Measurements from ENCODE around the gene PPP1R3F.
"Not testable (repeated sequence)": the region's sequence is repeated elsewhere in the genome, so short reads cannot be mapped to it uniquely, and the experiment has no call there.

The PPP1R3F gene

GRCh38 chrX:49273181-49273727 lies 3.7 kb downstream of the PPP1R3F start:
- DNase-seq (ENCODE audit: insufficient read length, low spot score) (no peak), FAIRE-seq (no peak)
- no peak for TF ChIP-seq POLR2A (IDR thresholded peaks at IDR 0.05; ENCODE audit: low read depth, low read length)

- DNase-seq (ENCODE audit: insufficient read length, low spot score), result no peak
- TF ChIP-seq POLR2A (IDR thresholded peaks at IDR 0.05; ENCODE audit: low read depth, low read length), result no peak
- FAIRE-seq, result no peak
Observed at GRCh38 chrX:49276207-49276606, 6.6 kb downstream of the PPP1R3F start.

- TF ChIP-seq POLR2A (IDR thresholded peaks at IDR 0.05; ENCODE audit: low read depth, low read length), result no peak
- no peak for DNase-seq (ENCODE audit: insufficient read length, low spot score)
- FAIRE-seq, result no peak
Observed at GRCh38 chrX:49276671-49277534, 7.3 kb downstream of the PPP1R3F start.

- DNase-seq (ENCODE audit: insufficient read length, low spot score), result no peak
- TF ChIP-seq POLR2A (IDR thresholded peaks at IDR 0.05; ENCODE audit: low read depth, low read length), result no peak
- no peak for FAIRE-seq
Observed at GRCh38 chrX:49277535-49277830, 7.9 kb downstream of the PPP1R3F start.

GRCh38 chrX:49278081-49278480 lies 8.5 kb downstream of the PPP1R3F start:
- no peak for DNase-seq (ENCODE audit: insufficient read length, low spot score)
- TF ChIP-seq POLR2A (IDR thresholded peaks at IDR 0.05; ENCODE audit: low read depth, low read length), result no peak
- no peak for FAIRE-seq

- TF ChIP-seq POLR2A (IDR thresholded peaks at IDR 0.05; ENCODE audit: low read depth, low read length), result no peak
- FAIRE-seq (no peak), DNase-seq (ENCODE audit: insufficient read length, low spot score) (no peak)
Observed at GRCh38 chrX:49282647-49283011, 13.0 kb downstream of the PPP1R3F start.

GRCh38 chrX:49284212-49284611 lies 14.6 kb downstream of the PPP1R3F start:
- no peak for FAIRE-seq
- no peak for TF ChIP-seq POLR2A (IDR thresholded peaks at IDR 0.05; ENCODE audit: low read depth, low read length)
- DNase-seq (ENCODE audit: insufficient read length, low spot score), result no peak

GRCh38 chrX:49286136-49286535 lies 16.5 kb downstream of the PPP1R3F start:
- DNase-seq (ENCODE audit: insufficient read length, low spot score) (no peak), FAIRE-seq (no peak)
- TF ChIP-seq POLR2A (IDR thresholded peaks at IDR 0.05; ENCODE audit: low read depth, low read length), result no peak

GRCh38 chrX:49286581-49286980 lies 17.0 kb downstream of the PPP1R3F start:
- DNase-seq (ENCODE audit: insufficient read length, low spot score) (no peak), FAIRE-seq (no peak)
- no peak for TF ChIP-seq POLR2A (IDR thresholded peaks at IDR 0.05; ENCODE audit: low read depth, low read length)

- DNase-seq (ENCODE audit: insufficient read length, low spot score) (no peak), FAIRE-seq (no peak)
Observed at GRCh38 chrX:49287665-49288064, 18.1 kb downstream of the PPP1R3F start.

GRCh38 chrX:49290215-49290614 lies 20.6 kb downstream of the PPP1R3F start:
- no peak for TF ChIP-seq POLR2A (IDR thresholded peaks at IDR 0.05; ENCODE audit: low read depth, low read length)
- no peak for FAIRE-seq
- DNase-seq (ENCODE audit: insufficient read length, low spot score), result no peak

More at GRCh38 chrX:49287665-49288064, 18.1 kb downstream of the PPP1R3F start:
- no peak for TF ChIP-seq POLR2A (IDR thresholded peaks at IDR 0.05; ENCODE audit: low read depth, low read length)

GRCh38 chrX:49291615-49292337 lies 22.2 kb downstream of the PPP1R3F start:
- no peak for TF ChIP-seq POLR2A (IDR thresholded peaks at IDR 0.05; ENCODE audit: low read depth, low read length)
- FAIRE-seq, result no peak
- DNase-seq (ENCODE audit: insufficient read length, low spot score), result no peak

GRCh38 chrX:49292400-49293362 lies 23.1 kb downstream of the PPP1R3F start:
- no peak for TF ChIP-seq POLR2A (IDR thresholded peaks at IDR 0.05; ENCODE audit: low read depth, low read length)
- FAIRE-seq (no peak), DNase-seq (ENCODE audit: insufficient read length, low spot score) (no peak)

GRCh38 chrX:49299293-49299692 lies 29.7 kb downstream of the PPP1R3F start:
- DNase-seq (ENCODE audit: insufficient read length, low spot score); FAIRE-seq: not testable (repeated sequence)
